ENCODE results near the gene PRKCI.
"Not testable (repeated sequence)": the region's sequence is repeated elsewhere in the genome, so short reads cannot be mapped to it uniquely, and the experiment has no call there.

Gene PRKCI

DNA sequence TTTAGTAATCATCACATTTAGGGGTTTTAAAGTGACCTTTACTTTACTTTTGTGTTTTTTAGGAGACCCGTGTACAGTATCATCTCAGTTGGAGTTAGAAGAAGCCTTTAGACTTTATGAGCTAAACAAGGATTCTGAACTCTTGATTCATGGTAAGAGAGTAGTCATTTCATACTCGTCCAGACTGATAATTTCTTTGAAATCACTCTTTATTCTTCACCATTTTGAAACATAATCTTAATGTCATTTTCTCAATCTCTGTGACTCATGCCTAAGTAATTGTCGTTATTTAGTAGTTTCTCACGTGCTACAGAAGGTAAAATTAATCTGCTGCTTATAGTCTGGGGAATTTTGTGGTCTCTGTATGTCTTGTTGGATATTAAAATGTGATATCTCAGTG is 37.7 kb downstream of the PRKCI start:
- in situ Hi-C loops (cut with MboI; ENCODE audit: low sequenced_read_pairs, unreplicated experiment), result no loop called here

GRCh38 chr3:170267793-170268192 is 45.6 kb downstream of the PRKCI start:
- in situ Hi-C loops (cut with MboI; ENCODE audit: low sequenced_read_pairs, unreplicated experiment), result no loop called here
- no peak for TF ChIP-seq CTCF (IDR thresholded peaks at IDR 0.05; ENCODE audit: borderline replicate concordance, control extremely low read depth, extremely low read depth, insufficient read depth, missing control alignments)
- DNase-seq (ENCODE audit: low spot score), result no peak

More for the DNA sequence above, 37.7 kb downstream of the PRKCI start:
- no peak for DNase-seq (ENCODE audit: low spot score)
- no peak for TF ChIP-seq CTCF (IDR thresholded peaks at IDR 0.05; ENCODE audit: borderline replicate concordance, control extremely low read depth, extremely low read depth, insufficient read depth, missing control alignments)

- DNase-seq (ENCODE audit: low spot score); in situ Hi-C loops (cut with MboI; ENCODE audit: low sequenced_read_pairs, unreplicated experiment): not testable (repeated sequence)
Measured at GRCh38 chr3:170269673-170270254, 47.5 kb downstream of the PRKCI start.

GRCh38 chr3:170270282-170270881 is 48.2 kb downstream of the PRKCI start:
- no peak for DNase-seq (ENCODE audit: low spot score)
- in situ Hi-C loops (cut with MboI; ENCODE audit: low sequenced_read_pairs, unreplicated experiment), result no loop called here
- TF ChIP-seq CTCF (IDR thresholded peaks at IDR 0.05; ENCODE audit: borderline replicate concordance, control extremely low read depth, extremely low read depth, insufficient read depth, missing control alignments), result no peak

DNA sequence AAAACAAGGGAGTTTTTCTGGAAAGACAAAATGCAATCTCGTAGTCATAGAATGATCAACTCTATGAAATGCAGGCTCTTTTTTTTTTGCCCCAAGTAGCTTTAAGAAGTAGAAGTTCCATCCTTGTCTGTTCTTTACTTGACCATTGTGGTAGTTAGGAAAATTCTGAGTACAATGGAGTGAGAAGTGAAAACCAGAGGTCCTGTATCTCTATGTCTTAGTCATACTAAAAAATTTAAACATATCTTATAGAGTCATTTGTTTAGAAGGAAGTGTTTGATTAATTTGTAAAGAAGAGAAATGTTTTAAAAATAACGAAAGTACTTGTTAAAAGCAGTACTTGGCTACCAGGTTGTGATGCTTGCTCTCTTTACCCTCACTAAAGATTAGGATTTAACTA is 52.4 kb downstream of the PRKCI start:
- no peak for TF ChIP-seq CTCF (IDR thresholded peaks at IDR 0.05; ENCODE audit: borderline replicate concordance, control extremely low read depth, extremely low read depth, insufficient read depth, missing control alignments)
- peak; percentile 28 for DNase-seq (ENCODE audit: low spot score)
- in situ Hi-C loops (cut with MboI; ENCODE audit: low sequenced_read_pairs, unreplicated experiment), result no loop called here

- in situ Hi-C loops (cut with MboI; ENCODE audit: low sequenced_read_pairs, unreplicated experiment), result no loop called here
- no peak for TF ChIP-seq CTCF (IDR thresholded peaks at IDR 0.05; ENCODE audit: borderline replicate concordance, control extremely low read depth, extremely low read depth, insufficient read depth, missing control alignments)
Measured at GRCh38 chr3:170275832-170276231, 53.6 kb downstream of the PRKCI start.

DNA sequence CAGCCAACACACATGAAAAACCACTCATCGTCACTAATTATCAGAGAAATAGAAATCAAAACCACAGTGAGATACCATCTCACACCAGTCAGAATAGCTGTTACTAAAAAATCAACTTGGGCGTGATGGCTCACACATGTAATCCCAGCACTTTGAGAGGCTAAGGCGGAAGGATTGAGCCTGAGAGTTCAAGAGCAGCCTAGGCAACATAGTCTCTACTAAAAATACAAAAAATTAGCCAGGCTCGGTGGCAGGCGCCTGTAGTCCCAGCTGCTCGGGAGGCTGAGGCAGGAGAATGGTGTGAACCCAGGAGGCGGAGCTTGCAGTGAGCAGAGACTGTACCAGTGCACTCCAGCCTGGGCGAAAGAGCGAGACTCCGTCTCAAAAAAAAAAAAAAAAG is 55.1 kb downstream of the PRKCI start:
- in situ Hi-C loops (cut with MboI; ENCODE audit: low sequenced_read_pairs, unreplicated experiment); DNase-seq (ENCODE audit: low spot score): not testable (repeated sequence)

More at GRCh38 chr3:170275832-170276231, 53.6 kb downstream of the PRKCI start:
- no peak for DNase-seq (ENCODE audit: low spot score)
